Parathyroid adenoma (tissue), 2 donors: ENCODE measurements around the gene NXN.

ENCODE experiments used
- H2AFZ ChIP-seq: fragments of 300-600 bp; sonication (generic); one replicate; pipeline ENCODE4 v1.7.0; 2017; ENCODE audit warnings: antibody characterized with exemption, mild to moderate bottlenecking
- H3K27ac ChIP-seq: fragments of 300-600 bp; sonication (generic); one replicate; pipeline ENCODE4 v1.7.0; 2017
- H3K27me3 ChIP-seq: fragments of 300-600 bp; sonication (generic); one replicate; pipeline ENCODE4 v1.7.0; 2017; ENCODE audit warnings: low read length; ENCODE audit not compliant: control insufficient read depth, insufficient read depth
- H3K36me3 ChIP-seq: fragments of 300-600 bp; sonication (generic); one replicate; pipeline ENCODE4 v1.7.0; 2017; ENCODE audit warnings: low read length; ENCODE audit not compliant: control insufficient read depth, insufficient read depth
- H3K4me1 ChIP-seq: fragments of 300-600 bp; sonication (generic); one replicate; pipeline ENCODE4 v1.7.0; 2017; ENCODE audit warnings: control low read depth
- H3K4me2 ChIP-seq: fragments of 300-600 bp; sonication (generic); one replicate; pipeline ENCODE4 v1.7.0; 2017; ENCODE audit warnings: low read length
- H3K4me3 ChIP-seq: fragments of 300-600 bp; sonication (generic); one replicate; pipeline ENCODE4 v1.7.0; 2017; ENCODE audit warnings: low read depth, low read length
- H3K79me2 ChIP-seq: fragments of 300-600 bp; sonication (generic); one replicate; pipeline ENCODE4 v1.7.0; 2017; ENCODE audit warnings: control low read depth
- H3K9ac ChIP-seq: fragments of 300-600 bp; sonication (generic); one replicate; pipeline ENCODE4 v1.7.0; 2017; ENCODE audit warnings: mild to moderate bottlenecking
- H3K9me3 ChIP-seq: fragments of 300-600 bp; sonication (generic); one replicate; pipeline ENCODE4 v1.7.0; 2017; ENCODE audit warnings: low read length; ENCODE audit not compliant: control insufficient read depth
- TF ChIP-seq, protein P1 (sequence below): fragments of 300-600 bp; sonication (generic); IDR thresholded peaks from one replicate; pipeline ENCODE4 v1.7.0; 2017; ENCODE audit warnings: antibody characterized with exemption, mild to moderate bottlenecking
- donor health status: primary hyperparathyroidism.

The NXN gene

DNA sequence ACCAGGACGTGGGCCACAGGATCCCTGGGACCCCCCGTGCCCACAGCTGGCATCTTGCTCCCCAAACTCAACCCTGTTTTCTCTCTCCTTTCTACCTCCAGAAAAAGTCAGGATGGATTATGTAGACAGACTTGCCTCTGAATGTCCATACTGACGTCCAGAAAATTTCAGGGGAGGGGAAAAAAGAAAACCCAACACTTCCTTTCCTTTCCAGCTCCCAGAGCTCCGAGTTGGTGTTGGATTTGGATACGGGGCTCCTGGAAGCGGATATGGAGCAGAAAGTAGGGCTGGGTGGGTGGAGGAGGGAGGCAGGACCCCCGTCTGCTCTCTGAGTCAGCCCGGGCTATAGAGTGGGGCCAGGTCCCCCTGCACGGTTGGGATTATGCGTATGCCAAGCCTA, 127.2 kb downstream of the NXN start:
- Histone ChIP-seq H3K27me3 (no peaks in the 10 kb centered on the region), H3K27ac (no peak overlapping the region), H3K9me3 (no peaks in the 10 kb centered on the region), H3K36me3 (no peaks in the 10 kb centered on the region), H3K9ac (no peak overlapping the region), H3K4me1 (no peaks in the 10 kb centered on the region), H3K79me2 (no peaks in the 10 kb centered on the region), H2AFZ (no peak overlapping the region), H3K4me2 (no peak overlapping the region), H3K4me3 (no peak overlapping the region)
- TF ChIP-seq, protein P1, sequence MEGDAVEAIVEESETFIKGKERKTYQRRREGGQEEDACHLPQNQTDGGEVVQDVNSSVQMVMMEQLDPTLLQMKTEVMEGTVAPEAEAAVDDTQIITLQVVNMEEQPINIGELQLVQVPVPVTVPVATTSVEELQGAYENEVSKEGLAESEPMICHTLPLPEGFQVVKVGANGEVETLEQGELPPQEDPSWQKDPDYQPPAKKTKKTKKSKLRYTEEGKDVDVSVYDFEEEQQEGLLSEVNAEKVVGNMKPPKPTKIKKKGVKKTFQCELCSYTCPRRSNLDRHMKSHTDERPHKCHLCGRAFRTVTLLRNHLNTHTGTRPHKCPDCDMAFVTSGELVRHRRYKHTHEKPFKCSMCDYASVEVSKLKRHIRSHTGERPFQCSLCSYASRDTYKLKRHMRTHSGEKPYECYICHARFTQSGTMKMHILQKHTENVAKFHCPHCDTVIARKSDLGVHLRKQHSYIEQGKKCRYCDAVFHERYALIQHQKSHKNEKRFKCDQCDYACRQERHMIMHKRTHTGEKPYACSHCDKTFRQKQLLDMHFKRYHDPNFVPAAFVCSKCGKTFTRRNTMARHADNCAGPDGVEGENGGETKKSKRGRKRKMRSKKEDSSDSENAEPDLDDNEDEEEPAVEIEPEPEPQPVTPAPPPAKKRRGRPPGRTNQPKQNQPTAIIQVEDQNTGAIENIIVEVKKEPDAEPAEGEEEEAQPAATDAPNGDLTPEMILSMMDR: no peak

DNA sequence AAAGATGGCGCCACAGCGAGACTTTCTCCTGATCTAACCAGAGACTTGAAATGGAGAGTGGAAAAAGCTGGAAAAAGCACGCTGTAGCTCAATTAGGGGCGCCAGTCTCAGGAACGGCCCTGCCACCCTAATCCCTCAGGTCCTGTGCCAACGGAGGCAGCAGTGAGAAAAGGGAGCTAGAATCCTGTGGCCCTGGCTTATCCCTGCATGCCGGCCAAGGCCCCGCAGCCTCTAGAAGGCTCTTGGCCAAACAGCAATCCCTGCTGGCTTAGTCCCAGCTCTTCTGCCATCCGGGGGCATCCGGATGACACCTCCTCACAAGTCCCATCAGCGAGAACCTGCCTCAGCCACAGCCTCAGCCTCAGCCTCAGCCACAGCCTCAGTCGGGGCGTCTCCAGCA, 127.7 kb downstream of the NXN start:
- Histone ChIP-seq H3K36me3 (no peaks in the 10 kb centered on the region), H3K27ac (no peak overlapping the region), H3K9me3 (no peaks in the 10 kb centered on the region), H3K4me3 (no peak overlapping the region), H2AFZ (no peak overlapping the region), H3K79me2 (no peaks in the 10 kb centered on the region), H3K4me2 (no peak overlapping the region), H3K27me3 (no peaks in the 10 kb centered on the region), H3K4me1 (no peaks in the 10 kb centered on the region), H3K9ac (no peak overlapping the region)
- TF ChIP-seq, protein P1: no peak

DNA sequence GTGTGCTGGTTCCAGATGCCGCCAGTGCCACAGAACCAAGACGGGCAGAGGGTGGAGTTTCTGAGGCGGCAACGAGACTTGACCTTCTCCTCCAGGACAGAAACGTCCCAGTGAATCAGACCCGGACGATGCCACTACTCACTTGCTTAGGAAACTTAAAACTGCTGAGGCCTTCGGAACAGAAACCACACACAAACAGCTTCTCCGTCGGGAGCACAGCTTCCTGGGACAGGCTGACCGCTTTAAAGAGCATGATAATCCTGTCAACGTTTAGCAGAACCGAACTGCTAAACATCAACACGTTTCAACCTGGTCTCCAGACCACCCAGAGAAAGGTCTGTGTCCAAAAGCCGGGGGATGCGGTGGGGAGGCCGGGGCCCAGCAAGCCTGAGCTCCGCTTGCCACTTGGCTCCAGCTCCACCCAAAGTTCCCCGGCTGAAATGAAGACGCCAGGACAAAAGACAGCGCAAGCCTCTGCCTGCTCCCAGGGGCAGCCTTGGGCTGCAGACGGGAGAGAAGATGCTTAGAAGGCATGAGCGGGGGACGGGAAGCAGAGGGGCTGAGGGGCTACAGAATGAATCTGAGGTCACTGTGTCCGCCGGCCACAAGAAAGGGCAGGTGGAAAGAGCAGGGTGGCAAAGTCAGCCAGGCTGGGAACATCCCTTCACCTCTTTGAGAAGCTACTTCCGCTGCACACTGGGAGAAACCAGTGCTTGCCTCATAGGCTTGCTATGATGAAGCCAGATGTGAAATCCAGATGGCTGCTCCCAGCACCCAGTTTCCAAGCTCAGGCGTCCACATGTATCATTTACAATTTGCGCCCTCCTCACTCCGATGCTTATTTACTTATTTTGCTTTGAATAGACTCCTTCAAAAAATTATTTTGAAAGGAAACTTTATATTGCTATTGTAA, 128.5 kb downstream of the NXN start:
- no peak overlapping the region for H3K9ac ChIP-seq
- H2AFZ ChIP-seq: no peak overlapping the region
- no peak overlapping the region for H3K4me2 ChIP-seq
- H3K4me3 ChIP-seq: no peak overlapping the region
- TF ChIP-seq, protein P1: no peak
- no peaks in the 10 kb centered on the region for H3K27me3 ChIP-seq
- H3K79me2 ChIP-seq: no peaks in the 10 kb centered on the region
- H3K27ac ChIP-seq: no peak overlapping the region
- no peaks in the 10 kb centered on the region for H3K36me3 ChIP-seq
- H3K9me3 ChIP-seq: no peaks in the 10 kb centered on the region
- H3K4me1 ChIP-seq: no peaks in the 10 kb centered on the region

DNA sequence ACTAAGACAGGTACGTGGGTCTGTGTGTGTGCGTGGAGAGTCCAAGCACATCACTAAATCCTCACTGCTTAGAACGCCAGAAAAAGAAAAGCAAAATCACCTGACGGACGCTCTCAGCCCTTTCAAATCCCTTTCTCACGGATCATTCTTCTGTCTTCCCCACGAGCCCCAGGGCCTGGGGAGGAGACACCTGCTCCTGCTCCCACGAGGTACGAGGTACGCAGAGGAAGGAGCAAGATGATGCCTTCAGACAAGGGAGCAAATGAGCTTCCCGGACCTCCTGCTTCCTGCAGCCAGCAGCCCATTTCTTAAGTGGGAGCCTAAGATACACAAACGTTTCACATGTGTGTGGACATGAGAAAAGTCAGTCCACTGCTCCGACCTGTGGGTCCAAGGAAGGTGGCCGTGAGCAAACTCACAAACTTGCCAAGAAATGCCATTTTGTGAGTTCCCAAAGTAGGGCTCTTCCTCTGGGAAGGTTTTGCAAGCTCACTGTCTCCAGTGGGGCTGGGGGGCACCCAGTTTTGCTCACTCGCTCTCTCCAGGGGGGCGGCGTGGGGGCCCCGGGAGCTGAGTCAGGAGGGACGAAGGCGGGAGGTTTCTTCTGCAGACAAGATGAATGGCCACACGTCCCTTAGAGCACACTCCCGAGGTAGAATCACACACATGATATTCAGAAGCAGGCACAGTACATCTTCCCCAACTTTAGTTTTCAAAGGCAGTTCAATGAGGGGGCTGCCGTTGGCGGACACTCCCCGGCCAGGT, 129.3 kb downstream of the NXN start:
- TF ChIP-seq, protein P1: no peak
- H3K27ac ChIP-seq: no peak overlapping the region
- no peak overlapping the region for H3K4me3 ChIP-seq
- no peaks in the 10 kb centered on the region for H3K79me2 ChIP-seq
- no peaks in the 10 kb centered on the region for H3K9me3 ChIP-seq
- H2AFZ ChIP-seq: no peak overlapping the region
- H3K27me3 ChIP-seq: no peaks in the 10 kb centered on the region
- H3K36me3 ChIP-seq: no peaks in the 10 kb centered on the region
- no peak overlapping the region for H3K4me2 ChIP-seq
- H3K9ac ChIP-seq: no peak overlapping the region
- H3K4me1 ChIP-seq: no peaks in the 10 kb centered on the region
